CD8-positive, alpha-beta memory T cell (primary cell): ENCODE results near the gene CATSPERZ. TPM values are rescaled to one million over a fixed set of nuclear protein-coding genes. Genes with fewer than 3 reads are reported as not detected.

Experiments
- CTCF ChIA-PET: fragments of 350-600 bp; sonication (Branson Sonifier 250); formaldehyde crosslinking; loops from one replicate; lab custom pipeline; 2021; ENCODE audit warnings: antibody characterized with exemption; lab: Charles Lee
- POLR2A ChIA-PET: fragments of 350-600 bp; sonication (Branson Sonifier 250); formaldehyde crosslinking; loops from one replicate; lab custom pipeline; 2021; ENCODE audit warnings: antibody characterized with exemption; lab: Charles Lee
- DNase-seq, 5 donors: peaks; one replicate each; pipeline versions ENCODE4 v3.0.0 to v3.0.0-alpha.2; 2020 to 2022; ENCODE audit warnings: mixed read lengths in 1 of 5
- H3K27ac ChIP-seq: one replicate; pipeline ENCODE4 v1.7.0; 2013; ENCODE audit warnings: low read depth, mild to moderate bottlenecking, low read length, moderate library complexity
- H3K27me3 ChIP-seq: 2 replicates; pipeline ENCODE4 v1.7.0; 2013; ENCODE audit warnings: low read length, mild to moderate bottlenecking; ENCODE audit not compliant: insufficient read depth, poor library complexity, severe bottlenecking
- H3K36me3 ChIP-seq: 2 replicates; pipeline ENCODE4 v1.7.0; 2013; ENCODE audit warnings: mild to moderate bottlenecking, low read length, moderate library complexity; ENCODE audit not compliant: insufficient read depth
- H3K4me1 ChIP-seq: 2 replicates; pipeline ENCODE4 v1.7.0; 2013; ENCODE audit warnings: mild to moderate bottlenecking, low read length, moderate library complexity; ENCODE audit not compliant: insufficient read depth
- H3K4me3 ChIP-seq: 2 replicates; pipeline ENCODE4 v1.7.0; 2013; ENCODE audit warnings: mild to moderate bottlenecking, low read length
- H3K9me3 ChIP-seq: 2 replicates; pipeline ENCODE4 v1.7.0; 2013; ENCODE audit warnings: mild to moderate bottlenecking, low read length
- H3K27ac Mint-ChIP-seq, 8 donors: one replicate each; pipeline ENCODE4 v1.8.0; 2020 to 2021; ENCODE audit warnings: mixed read lengths in 8 of 8, mild to moderate bottlenecking in 6 of 8, inconsistent platforms in 3 of 8, moderate library complexity in 3 of 8
- H3K27me3 Mint-ChIP-seq, 2 donors: one replicate each; pipeline ENCODE4 v1.8.0; 2020 to 2021; ENCODE audit warnings: mixed read lengths in 2 of 2, mild to moderate bottlenecking in 1 of 2, moderate library complexity in 1 of 2
- H3K36me3 Mint-ChIP-seq, 3 donors: one replicate each; pipeline ENCODE4 v1.8.0; 2020 to 2021; ENCODE audit warnings: mixed read lengths in 3 of 3, inconsistent platforms in 1 of 3, mild to moderate bottlenecking in 1 of 3
- H3K4me1 Mint-ChIP-seq, 3 donors: one replicate each; pipeline ENCODE4 v1.8.0; 2020 to 2021; ENCODE audit warnings: mixed read lengths in 3 of 3, inconsistent platforms in 1 of 3, mild to moderate bottlenecking in 1 of 3
- H3K4me3 Mint-ChIP-seq, 7 donors: one replicate each; pipeline ENCODE4 v1.8.0; 2020 to 2021; ENCODE audit warnings: mixed read lengths in 7 of 7, mild to moderate bottlenecking in 6 of 7, moderate library complexity in 4 of 7, inconsistent platforms in 2 of 7
- H3K9me3 Mint-ChIP-seq, 5 donors: one replicate each; pipeline ENCODE4 v1.8.0; 2020 to 2022; ENCODE audit warnings: mixed read lengths in 5 of 5, mild to moderate bottlenecking in 3 of 5, moderate library complexity in 2 of 5, inconsistent platforms in 1 of 5
- polyA plus RNA-seq: library from polyadenylated mRNA; unstranded; fragments of 300-500 nt; fragmentation: Illumina TruSeq; gene quantifications from one replicate; pipeline ENCODE4 v1.2.3, GENCODE V29; 2021
- total RNA-seq, 2 experiments: library from RNA; stranded (reverse); gene quantifications; one replicate each; pipeline ENCODE4 v1.2.3, GENCODE V29; 2021

Gene CATSPERZ
- total and polyA plus RNA-seq, 3 experiments from 2014 or later, result not detected

- Histone ChIP-seq H3K9me3 (no peaks in the 10 kb centered on the region), H3K4me3 (no peak overlapping the region), H3K27me3 (peaks cover 27% of the 10 kb centered on the region), H3K4me1 (peaks cover 35% of the 10 kb centered on the region), H3K27ac (peak overlapping the region; percentile 89), H3K36me3 (no peaks in the 10 kb centered on the region)
- Mint-ChIP-seq H3K36me3 (peaks cover 0 to 16% (median 0%) of the 10 kb centered on the region in 3 donors), H3K9me3 (no peaks in the 10 kb centered on the region), H3K27me3 (peaks cover 20 to 22% of the 10 kb centered on the region in 2 donors), H3K4me1 (peaks cover 33 to 54% (median 33%) of the 10 kb centered on the region in 3 donors), H3K27ac (peak overlapping the region; percentile 95 to 98 (median 97)), H3K4me3 (peak overlapping the region; percentile 90 to 96 (median 94))
- POLR2A ChIA-PET, result interaction anchor here (0.6 to 3.6 kb wide), 11 partner anchors 14 to 99 kb away, joined by 3 to 42 read pairs (median 14); partner anchors contain the start of genes BAD, FERMT3, FKBP2 and GPR137
- CTCF ChIA-PET, result interaction anchor here (0.8 to 5.8 kb wide), 26 partner anchors 12 to 308 kb away, joined by 3 to 281 read pairs (median 6); partner anchors contain the start of genes BAD, CCDC88B, FERMT3 and FKBP2
- DNase-seq, result no peak
Measured at GRCh38 chr11:64304032-64304315, 3.8 kb downstream of the CATSPERZ start.

GRCh38 chr11:64304316-64305072, 4.3 kb downstream of the CATSPERZ start:
- Histone ChIP-seq H3K27ac (peak overlapping the region; percentile 89), H3K4me3 (peak overlapping the region; percentile 92), H3K36me3 (no peaks in the 10 kb centered on the region), H3K27me3 (peaks cover 22% of the 10 kb centered on the region), H3K4me1 (peaks cover 35% of the 10 kb centered on the region), H3K9me3 (no peaks in the 10 kb centered on the region)
- Mint-ChIP-seq H3K4me3 (peak overlapping the region; percentile 90 to 96 (median 94)), H3K4me1 (peaks cover 32 to 49% (median 32%) of the 10 kb centered on the region in 3 donors), H3K9me3 (no peaks in the 10 kb centered on the region), H3K27ac (peak overlapping the region; percentile 95 to 98 (median 97)), H3K36me3 (peaks cover 0 to 18% (median 0%) of the 10 kb centered on the region in 3 donors), H3K27me3 (peaks cover 19 to 20% of the 10 kb centered on the region in 2 donors)
- DNase-seq, result peak; percentile 85 to 94 (median 90)
- CTCF ChIA-PET, result interaction anchor here (0.6 to 5.8 kb wide), 30 partner anchors 12 to 309 kb away, joined by 3 to 281 read pairs (median 4); partner anchors contain the start of genes BAD, CCDC88B, FERMT3 and FKBP2
- POLR2A ChIA-PET, result interaction anchor here (0.6 to 3.6 kb wide), 13 partner anchors 13 to 100 kb away, joined by 3 to 42 read pairs (median 6); partner anchors contain the start of genes BAD, FERMT3, FKBP2 and GPR137

GRCh38 chr11:64305075-64305690, 5.0 kb downstream of the CATSPERZ start, which contains the start of gene ESRRA:
TSS of gene ESRRA (plus strand) at chr11:64305524. CDS start at chr11:64307180, 1,656 bp downstream.
- ChIA-PET POLR2A (interaction anchor here (0.6 to 3.6 kb wide), 12 partner anchors 13 to 100 kb away, joined by 3 to 42 read pairs (median 10); partner anchors contain the start of genes BAD, FERMT3, FKBP2 and GPR137), CTCF (interaction anchor here (0.7 to 5.8 kb wide), 21 partner anchors 12 to 306 kb away, joined by 3 to 281 read pairs (median 6); partner anchors contain the start of genes BAD, CCDC88B, FERMT3 and GPR137)
- peaks cover 12 to 13% of the 10 kb centered on the region in 2 donors for H3K27me3 Mint-ChIP-seq
- Histone ChIP-seq H3K27ac (peak within 1 kb of the TSS; percentile 89), H3K4me3 (peak within 1 kb of the TSS; percentile 92), H3K36me3 (no peaks in the 10 kb centered on the region), H3K4me1 (peaks cover 28% of the 10 kb centered on the region), H3K27me3 (peaks cover 15% of the 10 kb centered on the region), H3K9me3 (no peaks in the 10 kb centered on the region)
- peak within 1 kb of the TSS; percentile 94 to 100 (median 96) for H3K4me3 Mint-ChIP-seq
- no peaks in the 10 kb centered on the region for H3K9me3 Mint-ChIP-seq
- peaks cover 0 to 18% (median 0%) of the 10 kb centered on the region in 3 donors for H3K36me3 Mint-ChIP-seq
- peak within 1 kb of the TSS; percentile 96 to 99 (median 98) for H3K27ac Mint-ChIP-seq
- peaks cover 27 to 42% (median 27%) of the 10 kb centered on the region in 3 donors for H3K4me1 Mint-ChIP-seq
- DNase-seq, result peak; percentile 99 to 100 (median 100)

GRCh38 chr11:64305691-64306562, 5.8 kb downstream of the CATSPERZ start:
- peak overlapping the region; percentile 81 for H3K4me3 ChIP-seq
- peak overlapping the region; percentile 73 for H3K27ac ChIP-seq
- H3K36me3 ChIP-seq, result no peaks in the 10 kb centered on the region
- H3K9me3 Mint-ChIP-seq, result no peaks in the 10 kb centered on the region
- H3K4me1 ChIP-seq, result peaks cover 21% of the 10 kb centered on the region
- H3K9me3 ChIP-seq, result no peaks in the 10 kb centered on the region
- H3K4me3 Mint-ChIP-seq, result peak overlapping the region; percentile 91 to 100 (median 96)
- peaks cover 5% of the 10 kb centered on the region in 2 donors for H3K27me3 Mint-ChIP-seq
- ChIA-PET POLR2A (interaction anchor here (0.6 to 3.6 kb wide), 7 partner anchors 12 to 99 kb away, joined by 3 to 42 read pairs (median 5); partner anchors contain the start of genes BAD, FKBP2, GPR137 and PRDX5), CTCF (interaction anchor here (0.7 to 5.8 kb wide), 5 partner anchors 11 to 101 kb away, joined by 3 to 281 read pairs (median 34); partner anchors contain the start of genes FERMT3, PLCB3, PPP1R14B and PRDX5)
- H3K27me3 ChIP-seq, result peaks cover 8% of the 10 kb centered on the region
- peaks cover 21 to 38% (median 22%) of the 10 kb centered on the region in 3 donors for H3K4me1 Mint-ChIP-seq
- peak; percentile 47 to 82 (median 61) for DNase-seq
- peaks cover 0 to 20% (median 0%) of the 10 kb centered on the region in 3 donors for H3K36me3 Mint-ChIP-seq
- peak overlapping the region; percentile 83 to 99 (median 96) for H3K27ac Mint-ChIP-seq

- Mint-ChIP-seq H3K36me3 (peaks cover 0 to 22% (median 0%) of the 10 kb centered on the region in 3 donors), H3K27me3 (peaks cover 3 to 4% of the 10 kb centered on the region in 2 donors), H3K9me3 (no peaks in the 10 kb centered on the region), H3K4me3 (peak overlapping the region; percentile 91 to 100 (median 96)), H3K27ac (peak overlapping the region; percentile 83 to 99 (median 96)), H3K4me1 (peaks cover 21 to 38% (median 21%) of the 10 kb centered on the region in 3 donors)
- Histone ChIP-seq H3K4me1 (peaks cover 20% of the 10 kb centered on the region), H3K27ac (peak overlapping the region; percentile 73), H3K4me3 (peak overlapping the region; percentile 81), H3K27me3 (peaks cover 5% of the 10 kb centered on the region), H3K9me3 (no peaks in the 10 kb centered on the region), H3K36me3 (no peaks in the 10 kb centered on the region)
- no peak for DNase-seq
- ChIA-PET POLR2A (no interaction called here), CTCF (interaction anchor here (0.7 to 4.4 kb wide), 2 partner anchors 11 to 101 kb away, joined by 3 to 34 read pairs; partner anchors contain the start of genes PRDX5 and TRMT112)
Measured at GRCh38 chr11:64306563-64306875, 6.4 kb downstream of the CATSPERZ start.

GRCh38 chr11:64306876-64307622, 6.9 kb downstream of the CATSPERZ start:
- no peaks in the 10 kb centered on the region for H3K27me3 Mint-ChIP-seq
- peaks cover 0 to 22% (median 0%) of the 10 kb centered on the region in 3 donors for H3K36me3 Mint-ChIP-seq
- Histone ChIP-seq H3K4me3 (peak overlapping the region; percentile 81), H3K9me3 (no peaks in the 10 kb centered on the region), H3K27me3 (no peaks in the 10 kb centered on the region), H3K4me1 (peaks cover 20% of the 10 kb centered on the region), H3K36me3 (no peaks in the 10 kb centered on the region), H3K27ac (peak overlapping the region; percentile 73)
- peaks cover 21 to 34% (median 21%) of the 10 kb centered on the region in 3 donors for H3K4me1 Mint-ChIP-seq
- ChIA-PET CTCF (interaction anchor here (0.7 to 4.4 kb wide), 3 partner anchors 10 to 103 kb away, joined by 3 to 34 read pairs (median 3); partner anchors contain the start of genes PRDX5 and TRMT112), POLR2A (interaction anchor here (0.6 kb wide), 1 partner anchor 17 kb away, joined by 4 read pairs; no protein-coding TSS in a partner anchor)
- H3K4me3 Mint-ChIP-seq, result peak overlapping the region; percentile 91 to 100 (median 96)
- H3K9me3 Mint-ChIP-seq, result no peaks in the 10 kb centered on the region
- peak overlapping the region in 7 of 8 donors; percentile 24 to 99 (median 96) for H3K27ac Mint-ChIP-seq
- DNase-seq, result no peak
